HAP-1 (cell line): Measurements from ENCODE around the gene VKORC1.

Source experiments
- DNase-seq, 2 experiments: peaks; one replicate each; pipeline ENCODE4 v3.0.0-alpha.2; 2016 to 2020; ENCODE audit warnings: low spot score in 2 of 2
- H3K27me3 ChIP-seq: fragments of 250-450 bp; sonication (Bioruptor Pico); 2 replicates; pipeline ENCODE4 v1.5.1; 2020; ENCODE audit warnings: low read depth, mild to moderate bottlenecking, moderate library complexity
- H3K36me3 ChIP-seq: fragments of 250-450 bp; sonication (Bioruptor Pico); replicated peaks from 2 replicates; pipeline ENCODE4 v1.5.1; 2020; ENCODE audit warnings: mild to moderate bottlenecking
- H3K4me1 ChIP-seq: fragments of 250-450 bp; sonication (Bioruptor Pico); 2 replicates; pipeline ENCODE4 v1.5.1; 2020; ENCODE audit warnings: mild to moderate bottlenecking
- H3K4me3 ChIP-seq: fragments of 250-450 bp; sonication (Bioruptor Pico); 2 replicates; pipeline ENCODE4 v1.5.1; 2020; ENCODE audit warnings: mild to moderate bottlenecking, moderate library complexity
- H3K9me3 ChIP-seq: fragments of 250-450 bp; sonication (Bioruptor Pico); 2 replicates; pipeline ENCODE4 v1.5.1; 2020; ENCODE audit warnings: mild to moderate bottlenecking, moderate library complexity
- in situ Hi-C: fragments of 300-500 bp; cut with MboI; formaldehyde crosslinking; loops from 3 replicates; pipeline ENCODE4 v1.14.3; 2020; ENCODE audit warnings: low sequenced_read_pairs, inconsistent platforms, mixed read lengths

The VKORC1 gene

GRCh38 chr16:31077592-31078396 is 16.8 kb downstream of the VKORC1 start:
- Histone ChIP-seq H3K4me3 (no peak overlapping the region), H3K9me3 (no peaks in the 10 kb centered on the region), H3K27me3 (no peaks in the 10 kb centered on the region), H3K4me1 (0 out of 2 replicates have a peak, but pooled peaks cover 3% of the 10 kb centered on the region), H3K36me3 (peaks cover 47% of the 10 kb centered on the region)
- no peak for DNase-seq
- in situ Hi-C loops: no loop called here

- H3K9me3 ChIP-seq: no peaks in the 10 kb centered on the region
- DNase-seq: no peak
- H3K27me3 ChIP-seq: no peaks in the 10 kb centered on the region
- peaks cover 47% of the 10 kb centered on the region for H3K36me3 ChIP-seq
- in situ Hi-C loops: no loop called here
- no peak overlapping the region for H3K4me3 ChIP-seq
- H3K4me1 ChIP-seq: 0 out of 2 replicates have a peak, but pooled peaks cover 3% of the 10 kb centered on the region
Observed at GRCh38 chr16:31077024-31077423, 17.6 kb downstream of the VKORC1 start.

- Histone ChIP-seq H3K4me3 (no peak overlapping the region), H3K4me1 (peaks cover 6% of the 10 kb centered on the region; the same call in 1 of the 2 replicates), H3K27me3 (no peaks in the 10 kb centered on the region), H3K36me3 (peaks cover 43% of the 10 kb centered on the region), H3K9me3 (no peaks in the 10 kb centered on the region)
- DNase-seq: no peak
- in situ Hi-C loops: no loop called here
Observed at GRCh38 chr16:31076319-31076718, 18.3 kb downstream of the VKORC1 start.

- Histone ChIP-seq H3K27me3 (no peaks in the 10 kb centered on the region), H3K9me3 (no peaks in the 10 kb centered on the region), H3K36me3 (peaks cover 28% of the 10 kb centered on the region), H3K4me3 (peak overlapping the region; percentile 92), H3K4me1 (peaks cover 7% of the 10 kb centered on the region; the same call in 1 of the 2 replicates)
- in situ Hi-C loops: no loop called here
- DNase-seq: no peak
Observed at GRCh38 chr16:31074814-31075183, 19.8 kb downstream of the VKORC1 start.

GRCh38 chr16:31073970-31074813 is 20.4 kb downstream of the VKORC1 start, which contains the start of the genes ZNF646 and ZNF668:
ZNF646 (plus strand) TSS chr16:31074422; CDS start chr16:31076325, 1,903 bp downstream.
ZNF668 (minus strand) TSS chr16:31074240; CDS start chr16:31064459, 9,781 bp downstream.
- DNase-seq: peak; percentile 98 to 99
- H3K4me3 ChIP-seq: peak within 1 kb of the TSS; percentile 92
- H3K36me3 ChIP-seq: peaks cover 23% of the 10 kb centered on the region
- H3K9me3 ChIP-seq: no peaks in the 10 kb centered on the region
- in situ Hi-C loops: no loop called here
- H3K27me3 ChIP-seq: no peaks in the 10 kb centered on the region
- peaks cover 7% of the 10 kb centered on the region; the same call in 1 of the 2 replicates for H3K4me1 ChIP-seq

- Histone ChIP-seq H3K27me3 (no peaks in the 10 kb centered on the region), H3K9me3 (no peaks in the 10 kb centered on the region), H3K36me3 (peaks cover 16% of the 10 kb centered on the region), H3K4me1 (peaks cover 7% of the 10 kb centered on the region; the same call in 1 of the 2 replicates), H3K4me3 (peak overlapping the region; percentile 92)
- in situ Hi-C loops: no loop called here
- DNase-seq: peak; percentile 89 to 96
Observed at GRCh38 chr16:31073142-31073969, 21.2 kb downstream of the VKORC1 start.

- DNase-seq: no peak
- in situ Hi-C loops: no loop called here
Observed at GRCh38 chr16:31072540-31073141, 22.0 kb downstream of the VKORC1 start.

GRCh38 chr16:31071861-31072260 is 22.7 kb downstream of the VKORC1 start:
- in situ Hi-C loops: no loop called here

More at GRCh38 chr16:31072540-31073141, 22.0 kb downstream of the VKORC1 start:
- peaks cover 13% of the 10 kb centered on the region for H3K36me3 ChIP-seq
- peaks cover 7% of the 10 kb centered on the region; the same call in 1 of the 2 replicates for H3K4me1 ChIP-seq
- no peaks in the 10 kb centered on the region for H3K9me3 ChIP-seq
- peak overlapping the region; percentile 92 for H3K4me3 ChIP-seq
- H3K27me3 ChIP-seq: no peaks in the 10 kb centered on the region

GRCh38 chr16:31067342-31067741 is 27.3 kb downstream of the VKORC1 start:
- no peaks in the 10 kb centered on the region for H3K9me3 ChIP-seq
- DNase-seq: no peak
- peaks cover 8% of the 10 kb centered on the region; the same call in 1 of the 2 replicates for H3K36me3 ChIP-seq
- no peak overlapping the region for H3K4me3 ChIP-seq
- in situ Hi-C loops: no loop called here
- no peaks in the 10 kb centered on the region for H3K27me3 ChIP-seq
- H3K4me1 ChIP-seq: peaks cover 4% of the 10 kb centered on the region; the same call in 1 of the 2 replicates

More at GRCh38 chr16:31071861-31072260, 22.7 kb downstream of the VKORC1 start:
- Histone ChIP-seq H3K4me3 (peak overlapping the region; percentile 92), H3K9me3 (no peaks in the 10 kb centered on the region), H3K4me1 (peaks cover 7% of the 10 kb centered on the region; the same call in 1 of the 2 replicates), H3K36me3 (peaks cover 5% of the 10 kb centered on the region), H3K27me3 (no peaks in the 10 kb centered on the region)
- DNase-seq: peak; percentile 64 to 73

- no peak for DNase-seq
- H3K36me3 ChIP-seq: peaks cover 13% of the 10 kb centered on the region; the same call in 1 of the 2 replicates
- in situ Hi-C loops: no loop called here
- H3K27me3 ChIP-seq: no peaks in the 10 kb centered on the region
- H3K4me1 ChIP-seq: no peaks in the 10 kb centered on the region
- H3K9me3 ChIP-seq: no peaks in the 10 kb centered on the region
- H3K4me3 ChIP-seq: no peak overlapping the region
Observed at GRCh38 chr16:31064882-31065461, 29.6 kb downstream of the VKORC1 start.

GRCh38 chr16:31063843-31064611 is 30.6 kb downstream of the VKORC1 start:
- in situ Hi-C loops: no loop called here

GRCh38 chr16:31063495-31063842 is 31.1 kb downstream of the VKORC1 start:
- no peaks in the 10 kb centered on the region for H3K9me3 ChIP-seq
- in situ Hi-C loops: no loop called here
- peaks cover 16% of the 10 kb centered on the region; the same call in 1 of the 2 replicates for H3K36me3 ChIP-seq
- H3K4me3 ChIP-seq: no peak overlapping the region
- no peaks in the 10 kb centered on the region for H3K4me1 ChIP-seq
- DNase-seq: no peak
- no peaks in the 10 kb centered on the region for H3K27me3 ChIP-seq

More at GRCh38 chr16:31063843-31064611, 30.6 kb downstream of the VKORC1 start:
- no peak for DNase-seq
- H3K4me1 ChIP-seq: no peaks in the 10 kb centered on the region
- no peak overlapping the region for H3K4me3 ChIP-seq
- H3K27me3 ChIP-seq: no peaks in the 10 kb centered on the region
- peaks cover 16% of the 10 kb centered on the region; the same call in 1 of the 2 replicates for H3K36me3 ChIP-seq
- no peaks in the 10 kb centered on the region for H3K9me3 ChIP-seq
